Measurements from ENCODE around the gene SGSH.
"Not testable (repeated sequence)": the region's sequence is repeated elsewhere in the genome, so short reads cannot be mapped to it uniquely, and the experiment has no call there.

The SGSH gene

DNA sequence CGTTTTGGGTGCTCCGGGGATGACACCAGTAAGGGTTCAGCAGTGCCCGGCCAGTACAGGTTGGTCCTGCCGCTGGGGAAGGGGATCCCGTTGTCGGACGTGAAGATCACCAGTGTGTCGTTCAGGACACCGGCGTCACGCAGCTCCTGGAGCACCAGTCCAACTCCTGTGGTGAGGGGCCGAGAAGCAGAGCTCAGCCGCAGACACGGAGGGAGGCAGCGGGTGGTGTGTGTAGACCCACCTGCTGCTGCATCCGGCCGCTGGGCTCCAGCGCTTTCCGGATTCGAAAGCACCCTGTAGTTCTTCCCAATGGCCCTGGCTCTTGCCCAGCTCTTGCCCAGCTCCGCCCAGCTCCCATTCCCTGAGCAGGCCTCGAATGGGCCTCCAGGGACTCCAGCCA, 8.0 kb downstream of the SGSH start:
- no peaks in the 10 kb centered on the region for H3K36me3 ChIP-seq (ENCODE audit: control insufficient read depth, insufficient read depth, low read length)
- no peaks in the 10 kb centered on the region for H3K4me1 ChIP-seq (ENCODE audit: control insufficient read depth, insufficient read depth, low read length)
- no peaks in the 10 kb centered on the region for H3K27me3 ChIP-seq (ENCODE audit: control insufficient read depth, insufficient read depth, low read length, poor library complexity, severe bottlenecking)
- H3K9me3 ChIP-seq (ENCODE audit: control insufficient read depth, low read length): no peaks in the 10 kb centered on the region
- no peak overlapping the region for H3K4me3 ChIP-seq (ENCODE audit: insufficient read depth, low read depth, low read length)
- whole genome bisulfite sequencing, 2 experiments: 93 to 94% methylated on average over 22 of the region's 22 CpGs
- no peak overlapping the region for H3K27ac ChIP-seq (ENCODE audit: insufficient read depth, low read depth, low read length, poor library complexity, severe bottlenecking)

DNA sequence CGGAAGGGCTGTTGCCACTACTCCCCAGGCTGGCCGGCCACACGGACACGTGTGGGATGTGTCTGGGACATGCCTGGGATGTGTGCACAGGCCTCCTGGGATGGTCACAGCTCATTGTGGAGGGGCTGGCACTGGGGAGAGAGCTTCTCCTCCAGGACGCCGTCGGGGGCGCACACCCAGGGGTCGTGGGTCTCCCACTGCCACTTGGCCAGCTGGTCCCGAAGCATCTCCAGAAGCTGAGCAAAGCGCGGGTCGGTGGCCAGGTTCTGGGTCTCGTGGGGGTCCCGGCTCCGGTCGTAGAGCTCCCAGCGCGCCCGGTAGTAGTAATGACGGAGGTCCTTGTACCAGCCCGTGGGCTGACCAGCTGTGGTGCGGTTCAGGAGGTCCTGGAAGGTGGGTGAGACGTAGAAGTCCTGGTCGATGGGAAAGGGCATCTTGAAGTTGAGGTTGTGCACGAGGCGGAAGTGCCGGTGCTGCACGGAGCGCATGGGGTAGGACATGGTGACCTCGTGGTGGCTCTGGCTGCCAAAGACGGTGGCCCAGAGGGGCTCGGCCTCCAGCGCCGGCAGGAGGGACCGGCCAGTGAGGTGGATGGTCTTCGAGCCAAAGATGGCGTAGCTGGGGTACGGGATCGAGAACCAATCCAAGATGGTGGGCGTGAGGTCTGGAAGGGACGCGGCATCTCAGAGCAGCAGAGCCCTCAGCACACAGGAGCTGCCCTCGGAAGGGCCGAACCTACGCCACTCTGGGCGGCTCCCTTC, 9.6 kb downstream of the SGSH start:
- no peak overlapping the region for H3K4me3 ChIP-seq (ENCODE audit: insufficient read depth, low read depth, low read length)
- H3K27me3 ChIP-seq (ENCODE audit: control insufficient read depth, insufficient read depth, low read length, poor library complexity, severe bottlenecking): no peaks in the 10 kb centered on the region
- H3K9me3 ChIP-seq (ENCODE audit: control insufficient read depth, low read length): no peaks in the 10 kb centered on the region
- WGBS, 2 experiments: 95 to 96% methylated on average over 47 of the region's 47 CpGs
- H3K27ac ChIP-seq (ENCODE audit: insufficient read depth, low read depth, low read length, poor library complexity, severe bottlenecking): no peak overlapping the region
- H3K36me3 ChIP-seq (ENCODE audit: control insufficient read depth, insufficient read depth, low read length): no peaks in the 10 kb centered on the region
- no peaks in the 10 kb centered on the region for H3K4me1 ChIP-seq (ENCODE audit: control insufficient read depth, insufficient read depth, low read length)

DNA sequence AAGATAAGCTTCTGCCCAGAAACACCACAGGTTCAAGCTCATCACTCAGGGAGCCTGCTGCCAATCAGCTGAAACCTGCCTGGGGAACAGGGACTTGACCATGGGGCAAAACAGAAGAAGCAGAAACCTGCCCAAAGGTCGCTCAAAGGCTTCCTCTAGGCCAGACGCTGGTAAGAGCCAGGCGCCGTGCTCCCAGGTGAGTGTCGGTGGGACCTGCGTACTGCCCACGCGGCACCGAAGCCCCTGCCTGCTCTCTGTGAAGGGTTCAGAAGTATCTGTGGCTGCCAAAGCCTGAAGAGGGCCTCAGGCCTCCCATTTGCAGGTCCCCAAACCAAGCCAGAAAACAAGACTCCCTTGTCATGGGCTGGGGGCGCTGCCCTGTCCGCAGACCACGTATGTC, 10.4 kb downstream of the SGSH start:
- WGBS, 2 experiments: 92 to 93% methylated on average over 12 of the region's 12 CpGs
- Histone ChIP-seq H3K36me3 (ENCODE audit: control insufficient read depth, insufficient read depth, low read length) (no peaks in the 10 kb centered on the region), H3K4me1 (ENCODE audit: control insufficient read depth, insufficient read depth, low read length) (no peaks in the 10 kb centered on the region), H3K4me3 (ENCODE audit: insufficient read depth, low read depth, low read length) (no peak overlapping the region), H3K9me3 (ENCODE audit: control insufficient read depth, low read length) (no peaks in the 10 kb centered on the region), H3K27me3 (ENCODE audit: control insufficient read depth, insufficient read depth, low read length, poor library complexity, severe bottlenecking) (no peaks in the 10 kb centered on the region), H3K27ac (ENCODE audit: insufficient read depth, low read depth, low read length, poor library complexity, severe bottlenecking) (no peak overlapping the region)

DNA sequence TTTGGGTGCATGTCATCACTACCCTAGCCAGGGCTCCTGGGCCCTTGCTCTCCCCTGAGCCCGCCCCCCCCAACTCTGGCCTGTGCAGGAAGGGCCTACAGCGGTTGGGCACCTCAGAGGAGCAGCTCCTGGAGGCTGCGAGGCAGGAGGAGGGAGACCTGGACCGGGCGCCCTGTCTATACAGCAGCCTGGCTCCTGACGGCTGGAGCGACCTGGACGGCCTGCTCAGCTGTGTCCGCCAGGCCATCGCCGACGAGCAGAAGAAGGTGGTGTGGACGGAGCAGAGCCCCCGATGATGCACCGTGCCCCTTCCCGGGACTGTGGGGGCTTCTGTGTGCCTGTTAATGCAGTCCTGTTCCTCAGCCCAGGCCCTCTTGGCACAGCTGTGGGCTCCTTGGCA, 12.1 kb downstream of the SGSH start:
- H3K27me3 ChIP-seq (ENCODE audit: control insufficient read depth, insufficient read depth, low read length, poor library complexity, severe bottlenecking): no peaks in the 10 kb centered on the region
- no peaks in the 10 kb centered on the region for H3K9me3 ChIP-seq (ENCODE audit: control insufficient read depth, low read length)
- H3K36me3 ChIP-seq (ENCODE audit: control insufficient read depth, insufficient read depth, low read length): no peaks in the 10 kb centered on the region
- H3K4me1 ChIP-seq (ENCODE audit: control insufficient read depth, insufficient read depth, low read length): no peaks in the 10 kb centered on the region
- 95% methylated on average over 16 of the region's 16 CpGs for WGBS, 2 experiments
- H3K4me3 ChIP-seq (ENCODE audit: insufficient read depth, low read depth, low read length): no peak overlapping the region
- H3K27ac ChIP-seq (ENCODE audit: insufficient read depth, low read depth, low read length, poor library complexity, severe bottlenecking): no peak overlapping the region

DNA sequence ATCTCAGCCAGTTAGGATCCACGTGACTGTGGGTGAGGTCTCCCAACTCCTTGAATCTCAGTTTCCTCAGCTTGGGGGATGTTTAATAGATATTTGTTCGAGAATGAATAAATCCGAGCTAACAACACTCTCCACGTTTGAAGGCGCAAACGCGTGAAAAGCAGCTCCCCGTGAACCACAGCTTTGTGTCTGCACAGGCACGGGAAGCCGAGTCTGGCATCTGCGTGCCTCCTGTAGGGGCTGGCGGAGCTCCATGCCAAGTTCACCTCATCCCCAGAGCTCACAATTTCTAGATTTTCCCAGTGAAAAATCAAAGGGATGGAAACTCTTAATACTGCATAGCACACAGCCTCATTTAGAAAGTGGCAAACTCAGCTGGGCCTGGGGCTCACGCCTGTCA, 14.3 kb downstream of the SGSH start:
- WGBS, 2 experiments: 91 to 92% methylated on average over 13 of the region's 13 CpGs
- Histone ChIP-seq H3K4me1 (ENCODE audit: control insufficient read depth, insufficient read depth, low read length) (no peaks in the 10 kb centered on the region), H3K4me3 (ENCODE audit: insufficient read depth, low read depth, low read length) (no peak overlapping the region), H3K27me3 (ENCODE audit: control insufficient read depth, insufficient read depth, low read length, poor library complexity, severe bottlenecking) (no peaks in the 10 kb centered on the region), H3K9me3 (ENCODE audit: control insufficient read depth, low read length) (no peaks in the 10 kb centered on the region), H3K27ac (ENCODE audit: insufficient read depth, low read depth, low read length, poor library complexity, severe bottlenecking) (no peak overlapping the region), H3K36me3 (ENCODE audit: control insufficient read depth, insufficient read depth, low read length) (no peaks in the 10 kb centered on the region)

DNA sequence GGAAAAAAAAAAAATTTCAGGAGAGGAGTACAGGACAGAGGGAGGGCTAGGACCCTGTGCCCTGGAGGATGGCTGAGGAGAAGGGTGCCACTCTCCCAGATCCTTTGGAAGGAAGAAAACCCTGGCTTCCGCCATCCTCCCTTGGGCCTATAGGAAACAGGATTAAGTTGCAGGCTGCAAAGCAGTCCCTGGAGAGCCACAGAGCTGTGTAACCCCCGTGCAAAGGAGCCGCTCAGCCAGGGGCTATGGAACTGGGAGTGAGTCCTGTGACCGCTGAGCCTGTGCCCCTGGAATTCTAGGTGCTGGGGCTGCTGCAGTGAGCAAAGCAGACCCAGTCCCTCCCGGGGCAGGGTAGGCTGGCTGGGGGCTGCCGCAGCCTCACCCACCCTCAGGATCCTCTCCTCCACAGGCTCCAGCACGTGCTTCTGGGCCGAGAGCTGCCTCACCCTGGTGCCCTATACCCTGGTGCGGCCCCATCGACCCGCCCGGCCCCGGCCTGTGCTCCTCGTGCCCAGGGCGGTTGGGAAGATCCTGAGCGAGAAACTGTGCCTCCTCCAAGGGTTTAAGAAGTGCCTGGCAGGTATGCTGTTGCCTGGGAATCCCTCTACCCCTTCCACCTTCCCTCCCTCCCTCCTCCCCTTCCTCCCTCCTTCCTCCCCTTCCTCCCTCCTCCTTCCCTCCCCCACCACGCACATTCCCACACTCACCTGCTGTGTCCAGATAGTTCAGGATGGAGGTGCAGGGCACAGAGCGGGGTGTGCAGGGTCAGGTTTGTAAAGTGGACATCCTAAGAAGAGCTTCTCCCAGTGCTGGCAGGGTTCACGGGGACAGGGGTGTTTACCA, 15.3 kb downstream of the SGSH start:
- no peaks in the 10 kb centered on the region for H3K36me3 ChIP-seq (ENCODE audit: control insufficient read depth, insufficient read depth, low read length)
- no peaks in the 10 kb centered on the region for H3K4me1 ChIP-seq (ENCODE audit: control insufficient read depth, insufficient read depth, low read length)
- H3K9me3 ChIP-seq (ENCODE audit: control insufficient read depth, low read length): no peaks in the 10 kb centered on the region
- no peaks in the 10 kb centered on the region for H3K27me3 ChIP-seq (ENCODE audit: control insufficient read depth, insufficient read depth, low read length, poor library complexity, severe bottlenecking)
- H3K27ac ChIP-seq (ENCODE audit: insufficient read depth, low read depth, low read length, poor library complexity, severe bottlenecking): no peak overlapping the region
- 79 to 85% methylated on average over 19 of the region's 19 CpGs for WGBS, 2 experiments
- H3K4me3 ChIP-seq (ENCODE audit: insufficient read depth, low read depth, low read length): no peak overlapping the region

DNA sequence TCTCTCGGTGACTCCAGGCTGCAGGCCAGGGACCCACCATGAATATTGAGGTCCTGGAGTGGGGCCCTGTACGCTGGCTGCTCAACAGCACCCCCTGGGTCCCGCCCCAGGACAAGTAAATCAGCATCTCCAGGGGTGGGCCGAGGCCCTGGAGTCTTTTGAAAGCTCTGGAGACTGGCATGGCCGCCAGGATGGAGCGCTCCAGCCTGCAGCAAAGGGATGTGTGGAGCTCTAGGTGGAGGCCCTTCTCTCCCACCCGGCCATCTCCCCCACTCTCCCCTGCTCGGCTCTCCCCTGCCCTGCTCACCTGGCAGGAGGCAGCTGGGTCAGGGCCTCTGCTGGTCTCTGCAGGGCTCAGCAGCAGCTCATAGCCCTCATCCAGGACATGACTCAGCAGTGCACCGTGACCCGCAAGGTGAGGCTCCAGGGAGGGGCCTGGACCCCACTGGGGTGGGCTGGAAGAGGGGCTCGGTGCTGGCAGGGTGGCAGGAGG, 16.6 kb downstream of the SGSH start:
- 91% methylated on average over 11 of the region's 11 CpGs for WGBS, 2 experiments
- H3K9me3 ChIP-seq (ENCODE audit: control insufficient read depth, low read length): no peaks in the 10 kb centered on the region
- no peaks in the 10 kb centered on the region for H3K4me1 ChIP-seq (ENCODE audit: control insufficient read depth, insufficient read depth, low read length)
- H3K27me3 ChIP-seq (ENCODE audit: control insufficient read depth, insufficient read depth, low read length, poor library complexity, severe bottlenecking): no peaks in the 10 kb centered on the region
- H3K36me3 ChIP-seq (ENCODE audit: control insufficient read depth, insufficient read depth, low read length): no peaks in the 10 kb centered on the region
- no peak overlapping the region for H3K27ac ChIP-seq (ENCODE audit: insufficient read depth, low read depth, low read length, poor library complexity, severe bottlenecking)
- no peak overlapping the region for H3K4me3 ChIP-seq (ENCODE audit: insufficient read depth, low read depth, low read length)

DNA sequence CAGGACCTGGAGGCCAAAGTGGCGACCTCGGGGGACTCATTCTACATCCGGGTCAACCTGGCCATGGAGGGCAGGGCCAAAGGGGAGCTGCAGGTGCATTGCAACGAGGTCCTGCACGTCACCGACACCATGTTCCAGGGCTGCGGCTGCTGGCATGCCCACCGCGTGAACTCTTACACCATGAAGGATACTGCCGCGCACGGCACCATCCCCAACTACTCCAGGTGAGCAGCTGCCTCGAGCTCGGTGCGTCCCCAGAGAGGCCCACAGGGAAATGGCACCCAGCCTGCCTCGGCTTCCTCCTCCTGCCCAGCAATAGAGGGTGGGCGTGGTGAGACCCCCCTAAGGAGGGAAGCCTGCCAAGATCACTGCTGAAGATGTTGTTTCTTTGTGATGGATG, 17.9 kb downstream of the SGSH start:
- WGBS, 2 experiments: 95 to 96% methylated on average over 17 of the region's 17 CpGs
- H3K4me1 ChIP-seq (ENCODE audit: control insufficient read depth, insufficient read depth, low read length): no peaks in the 10 kb centered on the region
- no peaks in the 10 kb centered on the region for H3K9me3 ChIP-seq (ENCODE audit: control insufficient read depth, low read length)

DNA sequence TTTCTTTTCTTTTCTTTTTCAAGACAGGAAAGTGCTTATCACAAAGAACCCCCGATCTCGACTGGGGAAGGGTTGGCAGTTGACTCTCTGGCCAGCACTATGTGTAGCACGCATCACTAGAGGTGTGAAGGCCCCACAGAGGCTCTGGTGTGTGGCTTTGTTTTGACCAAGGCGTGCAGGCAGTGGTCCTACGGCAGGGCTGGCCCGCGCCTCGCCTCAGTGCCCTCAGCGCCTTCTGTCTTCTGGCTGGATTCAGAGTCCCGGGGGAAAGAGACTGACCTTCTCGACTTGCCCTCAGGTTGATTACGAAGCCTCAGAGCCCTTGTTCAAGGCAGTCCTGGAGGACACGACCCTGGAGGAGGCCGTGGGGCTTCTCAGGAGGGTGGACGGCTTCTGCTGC, 18.7 kb downstream of the SGSH start:
- Histone ChIP-seq H3K9me3 (ENCODE audit: control insufficient read depth, low read length) (no peaks in the 10 kb centered on the region), H3K4me1 (ENCODE audit: control insufficient read depth, insufficient read depth, low read length) (no peaks in the 10 kb centered on the region), H3K27ac (ENCODE audit: insufficient read depth, low read depth, low read length, poor library complexity, severe bottlenecking) (no peak overlapping the region), H3K36me3 (ENCODE audit: control insufficient read depth, insufficient read depth, low read length) (no peaks in the 10 kb centered on the region), H3K4me3 (ENCODE audit: insufficient read depth, low read depth, low read length) (no peak overlapping the region), H3K27me3 (ENCODE audit: control insufficient read depth, insufficient read depth, low read length, poor library complexity, severe bottlenecking) (no peaks in the 10 kb centered on the region)
- 92 to 95% methylated on average over 15 of the region's 15 CpGs for WGBS, 2 experiments

More for the DNA sequence above, 17.9 kb downstream of the SGSH start:
- Histone ChIP-seq H3K27ac (ENCODE audit: insufficient read depth, low read depth, low read length, poor library complexity, severe bottlenecking) (no peak overlapping the region), H3K4me3 (ENCODE audit: insufficient read depth, low read depth, low read length) (no peak overlapping the region), H3K27me3 (ENCODE audit: control insufficient read depth, insufficient read depth, low read length, poor library complexity, severe bottlenecking) (no peaks in the 10 kb centered on the region), H3K36me3 (ENCODE audit: control insufficient read depth, insufficient read depth, low read length) (no peaks in the 10 kb centered on the region)

DNA sequence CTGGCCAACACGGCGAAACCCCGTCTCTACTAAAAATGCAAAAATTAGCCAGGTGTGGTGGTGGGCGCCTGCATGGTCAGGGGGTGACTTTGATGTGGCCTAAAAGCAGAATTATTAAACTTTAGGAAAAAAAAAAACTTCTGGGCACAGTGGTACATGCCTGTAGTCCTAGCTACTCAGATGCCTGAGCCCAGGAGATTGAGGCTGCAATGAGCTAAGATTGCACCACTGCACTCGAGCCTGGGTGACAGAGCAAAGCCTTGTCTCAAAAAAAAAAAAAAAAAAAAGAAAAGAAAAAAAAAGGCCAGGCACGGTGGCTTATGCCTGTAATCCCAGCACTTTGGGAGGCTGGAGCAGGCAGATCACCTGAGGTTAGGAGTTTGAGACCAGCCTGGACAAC, 20.8 kb downstream of the SGSH start:
- H3K4me1 ChIP-seq (ENCODE audit: control insufficient read depth, insufficient read depth, low read length); H3K36me3 ChIP-seq (ENCODE audit: control insufficient read depth, insufficient read depth, low read length); H3K27me3 ChIP-seq (ENCODE audit: control insufficient read depth, insufficient read depth, low read length, poor library complexity, severe bottlenecking); H3K27ac ChIP-seq (ENCODE audit: insufficient read depth, low read depth, low read length, poor library complexity, severe bottlenecking); H3K4me3 ChIP-seq (ENCODE audit: insufficient read depth, low read depth, low read length); H3K9me3 ChIP-seq (ENCODE audit: control insufficient read depth, low read length): not testable (repeated sequence)
- 88 to 94% methylated on average over 5 to 6 of the region's 6 CpGs for WGBS, 2 experiments

Data from ectodermal cell (in vitro differentiated cells).